HEK293 (cell line): ENCODE data around the gene RASGRF2.

ENCODE experiments used
- CTCF ChIA-PET: fragments of 350-600 bp; formaldehyde crosslinking; extraction: SDS; loops from one replicate; lab custom pipeline; 2021; ENCODE audit warnings: antibody characterized with exemption; lab: Yijun Ruan, JAX
- POLR2A ChIA-PET: fragments of 300-600 bp; formaldehyde crosslinking; extraction: SDS; loops from one replicate; lab custom pipeline; 2020; ENCODE audit warnings: antibody characterized with exemption, inconsistent platforms; lab: Yijun Ruan, JAX
- H3K27ac ChIP-seq: fragments of 200-500 bp; sonication (Bioruptor generic); 2 replicates; pipeline ENCODE4 v1.5.1; 2014; ENCODE audit warnings: low read depth, low read length, control low read depth, inconsistent platforms; ENCODE audit errors: extremely low read depth
- H3K36me3 ChIP-seq, 2 experiments: fragments of 200-500 bp in 1 of 2; sonication (Bioruptor generic) in 1 of 2; 1 replicate in 1 of 2; 2 replicates in 1 of 2; pipeline ENCODE4 v1.5.1; 2014 to 2017; ENCODE audit warnings: inconsistent platforms in 2 of 2, low read length in 2 of 2; ENCODE audit not compliant: control insufficient read depth in 2 of 2, insufficient read depth in 1 of 2
- H3K4me1 ChIP-seq: fragments of 200-500 bp; sonication (Bioruptor generic); 2 replicates; pipeline ENCODE4 v1.5.1; 2014; ENCODE audit warnings: mild to moderate bottlenecking, low read length, inconsistent platforms; ENCODE audit not compliant: control insufficient read depth, insufficient read depth
- H3K4me3 ChIP-seq: 2 replicates; pipeline ENCODE4 v1.5.1; 2011; ENCODE audit warnings: low read depth, mild to moderate bottlenecking, control low read depth, low read length, moderate library complexity
- H3K9me3 ChIP-seq: fragments of 200-500 bp; sonication (Bioruptor generic); 2 replicates; pipeline ENCODE4 v1.5.1; 2014; ENCODE audit warnings: low read depth, low read length, inconsistent platforms; ENCODE audit not compliant: control insufficient read depth, insufficient read depth
- EGR2 ChIP-seq: fragments of 450-650 bp; formaldehyde crosslinking; IDR thresholded peaks from 2 replicates; pipeline ENCODE4 v1.5.1; 2016; ENCODE audit warnings: low read depth, missing biosample characterization, missing genetic modification characterization
- FEZF1 ChIP-seq: fragments of 450-650 bp; formaldehyde crosslinking; IDR thresholded peaks from 2 replicates; pipeline ENCODE4 v1.5.1; 2016; ENCODE audit warnings: missing biosample characterization, missing genetic modification characterization
- GLI4 ChIP-seq: fragments of 450-650 bp; formaldehyde crosslinking; IDR thresholded peaks from 2 replicates; pipeline ENCODE4 v1.5.1; 2016; ENCODE audit warnings: missing biosample characterization, missing genetic modification characterization
- GLIS1 ChIP-seq: fragments of 450-650 bp; formaldehyde crosslinking; IDR thresholded peaks from 2 replicates; pipeline ENCODE4 v1.5.1; 2016; ENCODE audit warnings: missing biosample characterization, missing genetic modification characterization
- PBX3 ChIP-seq: sonication (generic); formaldehyde crosslinking; IDR thresholded peaks from 2 replicates; pipeline ENCODE4 v1.8.1; 2022; ENCODE audit warnings: mild to moderate bottlenecking, moderate library complexity, missing genetic modification reagents
- PRDM6 ChIP-seq: fragments of 450-650 bp; formaldehyde crosslinking; IDR thresholded peaks from 2 replicates; pipeline ENCODE4 v1.5.1; 2017; ENCODE audit warnings: missing biosample characterization, missing genetic modification characterization
- REPIN1 ChIP-seq: fragments of 450-650 bp; formaldehyde crosslinking; IDR thresholded peaks from 2 replicates; pipeline ENCODE4 v1.5.1; 2017; ENCODE audit warnings: missing biosample characterization, missing genetic modification characterization, low read depth
- TCF7L2 ChIP-seq: IDR thresholded peaks from 2 replicates; pipeline ENCODE4 v1.6.1; 2011; ENCODE audit warnings: low read depth, mild to moderate bottlenecking, inconsistent platforms, low read length, moderate library complexity, borderline replicate concordance
- ZBTB48 ChIP-seq: fragments of 450-650 bp; formaldehyde crosslinking; IDR thresholded peaks from 2 replicates; pipeline ENCODE4 v1.5.1; 2016; ENCODE audit warnings: missing biosample characterization, missing genetic modification characterization
- ZBTB49 ChIP-seq: fragments of 450-650 bp; formaldehyde crosslinking; IDR thresholded peaks from 2 replicates; pipeline ENCODE4 v1.5.1; 2016; ENCODE audit warnings: missing biosample characterization, missing genetic modification characterization, low read depth
- ZFHX2 ChIP-seq: fragments of 450-650 bp; formaldehyde crosslinking; conservative IDR thresholded peaks from 2 replicates; pipeline ENCODE4 v1.5.1; 2016; ENCODE audit warnings: missing biosample characterization, missing genetic modification characterization
- ZNF112 ChIP-seq: fragments of 450-650 bp; formaldehyde crosslinking; IDR thresholded peaks from 2 replicates; pipeline ENCODE4 v1.5.0; 2017; ENCODE audit warnings: missing biosample characterization, missing genetic modification characterization
- ZNF404 ChIP-seq: fragments of 450-650 bp; formaldehyde crosslinking; IDR thresholded peaks from 2 replicates; pipeline ENCODE4 v1.5.1; 2017; ENCODE audit warnings: missing biosample characterization, missing genetic modification characterization
- ZNF530 ChIP-seq: fragments of 450-650 bp; formaldehyde crosslinking; IDR thresholded peaks from 2 replicates; pipeline ENCODE4 v1.5.1; 2016; ENCODE audit warnings: low read depth, missing biosample characterization, missing genetic modification characterization
- ZNF544 ChIP-seq: fragments of 450-650 bp; formaldehyde crosslinking; IDR thresholded peaks from 2 replicates; pipeline ENCODE4 v1.5.0; 2017; ENCODE audit warnings: missing biosample characterization, missing genetic modification characterization
- ZNF621 ChIP-seq: fragments of 450-650 bp; formaldehyde crosslinking; IDR thresholded peaks from 2 replicates; pipeline ENCODE4 v1.5.1; 2017; ENCODE audit warnings: missing biosample characterization, missing genetic modification characterization
- ZNF747 ChIP-seq: fragments of 450-650 bp; formaldehyde crosslinking; IDR thresholded peaks from 2 replicates; pipeline ENCODE4 v1.5.1; 2016; ENCODE audit warnings: missing biosample characterization, missing genetic modification characterization
- ZNF777 ChIP-seq: fragments of 450-650 bp; formaldehyde crosslinking; IDR thresholded peaks from 2 replicates; pipeline ENCODE4 v1.5.1; 2017; ENCODE audit warnings: missing biosample characterization, missing genetic modification characterization, borderline replicate concordance

The RASGRF2 gene

GRCh38 chr5:81010336-81011169, 50.4 kb downstream of the RASGRF2 start:
- Histone ChIP-seq H3K27ac (no peak overlapping the region), H3K36me3 (no peaks in the 10 kb centered on the region), H3K4me1 (no peaks in the 10 kb centered on the region), H3K9me3 (no peaks in the 10 kb centered on the region), H3K4me3 (no peak overlapping the region)
- ChIA-PET POLR2A (interaction anchor here (1.0 kb wide), 1 partner anchor 21 kb away, joined by 3 read pairs; no protein-coding TSS in a partner anchor), CTCF (interaction anchor here (0.6 to 0.8 kb wide), 2 partner anchors 33 to 348 kb away, joined by 3 to 6 read pairs; no protein-coding TSS in a partner anchor)
- TF ChIP-seq ZNF747 (tag by site-specific recombination) (no peak), GLI4 (tag by site-specific recombination) (no peak), ZNF404 (tag by site-specific recombination) (no peak), ZNF621 (tag by site-specific recombination) (no peak), ZFHX2 (tag by site-specific recombination) (no peak), ZNF530 (tag by site-specific recombination) (no peak), REPIN1 (tag by site-specific recombination) (no peak), ZNF544 (tag by site-specific recombination) (no peak), ZBTB49 (tag by site-specific recombination) (no peak), GLIS1 (tag by site-specific recombination) (no peak), ZNF112 (tag by site-specific recombination) (no peak), FEZF1 (tag by site-specific recombination) (no peak), PBX3 (CRISPR knock-in tag) (no peak), ZBTB48 (tag by site-specific recombination) (no peak), ZNF777 (tag by site-specific recombination) (no peak)

GRCh38 chr5:81014348-81014747, 54.2 kb downstream of the RASGRF2 start:
- Histone ChIP-seq H3K4me1 (no peaks in the 10 kb centered on the region), H3K9me3 (no peaks in the 10 kb centered on the region), H3K27ac (no peak overlapping the region), H3K4me3 (no peak overlapping the region), H3K36me3 (no peaks in the 10 kb centered on the region)
- ChIA-PET POLR2A (no interaction called here), CTCF (no interaction called here)
- peak; percentile 82 for TF ChIP-seq ZFHX2 (tag by site-specific recombination)
- TF ChIP-seq EGR2 (tag by site-specific recombination): peak; percentile 82
- no peak for TF ChIP-seq GLIS1 (tag by site-specific recombination)

- POLR2A ChIA-PET: no interaction called here
These were observed 56.0 kb downstream of the RASGRF2 start for GRCh38 chr5:81016116-81016515.

More at GRCh38 chr5:81016116-81016515, 56.0 kb downstream of the RASGRF2 start:
- Histone ChIP-seq H3K27ac (no peak overlapping the region), H3K4me1 (peaks cover 4% of the 10 kb centered on the region; the same call in 1 of the 2 replicates), H3K4me3 (no peak overlapping the region), H3K9me3 (no peaks in the 10 kb centered on the region), H3K36me3 (no peaks in the 10 kb centered on the region)
- CTCF ChIA-PET: no interaction called here
- TF ChIP-seq TCF7L2 (no peak), PRDM6 (tag by site-specific recombination) (peak; percentile 24; the same call in 1 of the 2 replicates)
